GM19240 (cell line): ENCODE results near the gene RAB44.

ENCODE experiments used
- DNase-seq: peaks from one replicate; pipeline ENCODE4 v3.0.0; 2011; ENCODE audit warnings: low spot score; ENCODE audit not compliant: insufficient read length

The RAB44 gene

DNA sequence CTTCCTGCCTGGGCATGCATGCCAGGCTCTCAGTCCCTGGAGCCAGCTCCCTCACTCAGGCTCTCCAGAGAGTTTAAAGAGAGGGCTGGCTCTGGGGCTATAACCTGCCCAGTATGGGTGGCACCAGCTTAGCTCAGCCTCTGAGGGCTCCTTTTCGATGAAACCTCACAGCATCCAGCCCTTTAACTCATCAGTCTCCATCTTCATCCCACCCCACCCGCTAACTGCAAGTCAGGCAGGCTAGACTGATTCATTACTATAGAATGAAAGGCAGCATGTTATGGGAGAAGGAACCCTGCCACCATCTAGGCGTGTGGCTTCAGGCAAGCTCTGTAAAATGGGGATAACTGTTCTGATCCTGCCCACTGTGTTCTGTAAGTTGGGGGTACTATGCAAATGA, 53.5 kb downstream of the RAB44 start:
- no peak for DNase-seq

GRCh38 chr6:36751833-36752186, 54.2 kb downstream of the RAB44 start:
- DNase-seq = no peak

DNA sequence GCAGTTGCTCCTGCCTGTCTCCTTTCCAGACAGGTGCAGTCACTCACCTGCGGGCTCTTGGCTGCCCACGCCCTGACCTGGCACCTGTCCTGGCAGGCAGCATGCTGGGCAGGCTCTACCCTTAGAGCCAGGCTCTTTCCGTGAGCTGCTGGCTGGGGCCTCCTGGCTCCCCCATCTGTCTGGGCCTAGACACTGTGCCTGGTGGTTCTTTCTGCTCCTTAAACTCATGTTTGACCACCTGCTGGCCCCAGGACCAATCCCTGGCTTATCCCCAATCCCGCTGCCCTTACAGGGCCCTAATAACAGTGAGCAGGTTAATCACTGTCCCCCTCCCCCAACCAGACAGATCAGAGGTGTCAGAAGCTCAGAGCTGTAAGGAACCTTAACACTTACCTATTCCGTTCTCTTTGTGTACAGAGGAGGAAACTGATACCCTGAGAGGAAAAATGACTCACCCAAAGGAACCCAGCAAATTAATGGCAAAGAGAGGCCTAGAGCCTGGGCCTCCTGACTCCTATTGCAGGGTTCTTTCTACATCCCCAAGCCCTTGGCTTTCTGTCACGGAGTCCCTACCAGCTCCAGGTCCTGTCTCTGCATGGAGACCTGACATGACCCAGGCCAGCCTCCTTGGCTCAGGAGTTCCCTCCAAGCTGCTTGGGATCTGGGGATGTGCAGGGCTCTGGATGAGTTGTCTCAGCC, 54.7 kb downstream of the RAB44 start:
- DNase-seq = no peak

DNA sequence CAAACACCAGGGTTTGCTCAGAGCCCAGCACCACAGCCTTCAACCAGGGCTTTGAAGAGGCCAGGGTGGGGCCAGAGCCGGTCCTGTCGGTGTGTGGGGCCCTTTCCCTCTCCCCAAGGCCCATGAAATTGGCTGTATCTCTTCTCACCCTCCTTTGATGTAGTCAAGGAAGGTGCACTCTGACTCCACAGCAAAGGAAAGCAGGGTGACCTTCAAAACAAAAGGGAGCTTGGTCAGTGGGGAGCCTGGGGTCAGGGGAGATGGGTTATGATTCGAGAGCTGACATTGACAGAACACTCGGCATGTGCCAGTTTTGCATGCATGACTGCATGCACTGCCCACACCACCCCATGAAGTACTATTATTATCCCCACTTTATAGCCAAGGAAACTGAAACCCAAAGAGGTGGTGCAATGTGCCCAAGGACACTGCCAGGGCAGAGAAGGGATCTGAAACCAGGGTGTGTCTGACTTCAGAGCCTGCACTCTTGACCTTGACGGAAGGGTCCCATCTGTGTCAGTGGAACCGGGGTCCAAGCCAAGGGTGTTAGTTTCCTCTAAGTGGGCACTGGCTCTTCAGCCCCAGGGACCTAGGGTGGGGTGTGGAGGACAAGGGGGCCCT, 55.4 kb downstream of the RAB44 start:
- peak; percentile 50 for DNase-seq

DNA sequence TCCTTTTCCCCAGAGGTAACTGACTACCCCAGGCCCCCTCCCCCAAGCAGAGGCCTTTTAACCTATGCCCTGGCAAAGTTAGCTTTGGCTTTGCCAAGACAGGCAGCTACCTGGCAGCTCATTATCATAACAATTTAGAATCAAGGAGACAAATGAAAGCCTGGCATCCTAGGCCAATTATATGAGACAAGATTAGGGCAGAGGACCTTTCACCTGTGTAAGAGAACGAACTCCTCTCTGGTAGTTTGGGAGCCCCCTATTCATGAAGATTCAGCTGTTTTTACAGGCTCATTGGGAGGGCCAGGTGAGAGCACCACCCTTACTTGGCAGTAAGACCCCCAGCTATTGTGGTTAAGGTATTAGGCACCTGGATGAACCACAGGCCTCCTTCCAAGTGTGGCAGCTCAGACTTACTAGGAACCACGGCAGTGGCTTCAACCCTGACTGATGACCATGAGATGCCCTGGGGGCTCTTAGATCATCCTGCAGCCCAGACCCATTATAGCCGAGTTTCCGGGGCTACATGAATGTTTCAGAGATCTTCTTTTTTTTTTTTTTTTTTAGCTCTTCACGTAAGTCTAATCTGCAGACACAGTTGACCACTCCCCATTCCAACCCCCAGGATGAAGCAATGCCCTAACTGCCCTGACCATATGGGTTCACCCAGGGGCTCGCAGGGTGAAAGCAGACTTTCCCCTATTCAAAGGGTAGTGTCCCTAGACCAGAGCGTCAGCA, 56.2 kb downstream of the RAB44 start:
- no peak for DNase-seq

GRCh38 chr6:36754582-36755434, 57.2 kb downstream of the RAB44 start:
- no peak for DNase-seq

DNA sequence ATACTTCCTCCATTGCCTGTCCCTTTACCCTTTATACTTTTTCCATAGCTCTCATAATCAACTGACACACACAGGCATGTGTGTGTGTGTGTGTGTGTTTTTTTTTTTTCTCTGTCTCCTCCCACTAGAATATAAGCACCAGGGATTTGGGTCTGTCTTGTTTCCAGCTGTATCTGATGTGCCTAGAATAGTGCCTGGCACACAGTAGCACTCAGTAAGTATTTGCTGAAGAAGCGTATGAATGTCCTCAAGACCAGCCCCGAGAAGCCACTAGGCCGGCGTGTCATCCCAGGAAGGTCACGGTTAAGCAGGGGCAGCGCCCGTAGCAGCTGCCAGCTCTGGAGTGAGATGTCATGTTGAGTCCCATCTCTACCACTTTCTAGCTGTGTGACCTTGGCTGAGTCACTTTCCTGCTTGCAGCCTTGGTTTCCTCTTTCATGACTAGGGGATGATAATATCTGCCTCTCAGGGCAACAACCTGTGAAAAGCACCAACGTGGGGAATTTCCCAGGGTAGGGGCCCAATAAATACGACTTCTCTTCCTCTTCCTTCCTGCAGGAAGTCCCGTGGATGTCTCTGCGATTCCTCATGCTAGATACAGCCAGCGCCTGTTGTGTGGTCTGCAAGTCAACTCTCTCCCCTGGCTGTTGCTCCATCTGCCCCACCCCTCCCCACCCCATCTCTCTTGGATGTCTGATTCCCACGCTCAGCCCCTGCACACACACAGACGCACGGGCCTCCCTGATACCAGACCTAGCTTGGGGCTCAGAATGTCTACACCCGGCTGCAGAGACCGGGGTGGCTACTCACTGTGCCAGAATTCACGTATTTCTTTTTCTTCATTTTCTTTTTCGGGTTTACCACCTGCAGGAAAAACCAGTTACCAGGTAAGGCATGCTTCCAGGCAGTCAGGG, 58.1 kb downstream of the RAB44 start:
- peak; percentile 43 for DNase-seq

- no peak for DNase-seq
Measured at GRCh38 chr6:36756786-36757185, 59.2 kb downstream of the RAB44 start.

DNA sequence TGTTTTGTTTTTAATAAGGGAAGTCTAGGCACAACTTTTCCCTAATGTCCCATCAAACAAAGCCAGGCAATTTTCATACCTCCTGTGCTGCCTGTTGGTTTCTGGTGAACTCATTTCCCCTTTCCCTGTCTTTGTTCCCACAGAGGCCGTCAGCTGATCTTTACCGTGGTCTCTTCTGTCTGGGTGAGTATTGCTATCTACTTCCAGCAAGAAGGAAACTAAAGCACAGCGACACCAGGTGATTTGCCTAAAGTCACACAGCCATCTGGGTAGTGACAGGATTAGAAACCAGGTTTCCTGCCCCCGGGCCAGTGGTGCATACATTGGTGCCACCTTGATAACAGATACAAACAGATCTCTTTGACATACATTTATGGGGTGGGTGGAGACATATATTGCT, 59.6 kb downstream of the RAB44 start:
- no peak for DNase-seq

DNA sequence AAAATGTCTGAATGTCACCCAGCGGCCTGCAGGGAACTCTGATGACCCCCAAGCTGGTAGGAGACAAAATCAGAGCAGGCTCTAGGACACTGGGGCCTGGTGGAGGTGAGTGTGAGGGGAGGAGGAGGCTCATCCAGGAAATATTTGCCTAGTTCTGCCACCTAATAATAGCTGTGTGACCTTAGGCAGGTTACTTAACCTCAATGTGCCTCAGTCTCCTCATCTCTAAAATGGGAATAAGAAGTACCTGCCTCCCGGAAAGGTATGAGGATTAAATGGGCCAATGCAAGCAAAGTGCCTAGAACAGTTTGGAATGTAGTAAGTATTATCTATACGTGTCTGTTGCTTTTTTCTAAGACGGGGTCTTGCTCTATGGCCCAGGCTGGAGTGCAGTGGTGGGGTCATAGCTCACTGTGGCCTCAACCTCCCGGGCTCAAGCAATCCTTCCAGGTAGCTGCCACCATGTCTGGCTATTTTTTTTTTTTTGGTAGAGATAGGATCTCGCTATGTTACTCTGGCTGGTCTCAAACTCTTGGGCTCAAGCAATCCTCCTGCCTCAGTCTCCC, 60.4 kb downstream of the RAB44 start:
- DNase-seq = no peak

DNA sequence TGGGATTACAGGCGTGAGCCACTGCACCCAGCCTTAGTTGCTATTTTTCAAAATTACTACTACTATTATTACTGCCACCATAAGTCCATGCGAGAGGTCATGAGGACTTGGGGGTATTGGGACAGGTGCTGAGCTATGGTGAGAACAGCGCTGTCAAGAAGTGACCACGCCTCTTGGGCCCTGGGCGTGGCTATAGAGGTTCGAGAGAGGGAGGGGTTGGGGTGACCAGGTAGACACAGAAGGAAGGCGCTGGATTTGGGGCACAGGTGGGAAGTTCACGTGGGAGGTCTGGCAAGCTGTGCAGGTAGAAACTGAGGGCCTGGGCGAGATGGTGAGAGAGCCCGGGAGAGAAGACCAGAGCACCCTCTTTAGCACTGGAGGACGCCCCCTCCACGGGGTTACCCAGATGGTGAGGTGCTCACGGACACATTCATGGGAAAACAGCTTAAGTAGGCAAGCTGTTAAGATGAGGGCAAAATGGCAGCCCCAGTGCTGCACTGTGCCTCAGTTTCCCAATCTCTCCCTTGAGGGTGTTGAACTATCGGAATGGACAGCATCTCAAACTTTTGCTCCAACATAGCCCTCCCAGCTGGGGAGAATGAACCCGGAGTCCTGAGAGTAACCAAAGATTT, 61.0 kb downstream of the RAB44 start:
- no peak for DNase-seq

GRCh38 chr6:36759148-36759759, 61.6 kb downstream of the RAB44 start:
- DNase-seq = peak; percentile 84

DNA sequence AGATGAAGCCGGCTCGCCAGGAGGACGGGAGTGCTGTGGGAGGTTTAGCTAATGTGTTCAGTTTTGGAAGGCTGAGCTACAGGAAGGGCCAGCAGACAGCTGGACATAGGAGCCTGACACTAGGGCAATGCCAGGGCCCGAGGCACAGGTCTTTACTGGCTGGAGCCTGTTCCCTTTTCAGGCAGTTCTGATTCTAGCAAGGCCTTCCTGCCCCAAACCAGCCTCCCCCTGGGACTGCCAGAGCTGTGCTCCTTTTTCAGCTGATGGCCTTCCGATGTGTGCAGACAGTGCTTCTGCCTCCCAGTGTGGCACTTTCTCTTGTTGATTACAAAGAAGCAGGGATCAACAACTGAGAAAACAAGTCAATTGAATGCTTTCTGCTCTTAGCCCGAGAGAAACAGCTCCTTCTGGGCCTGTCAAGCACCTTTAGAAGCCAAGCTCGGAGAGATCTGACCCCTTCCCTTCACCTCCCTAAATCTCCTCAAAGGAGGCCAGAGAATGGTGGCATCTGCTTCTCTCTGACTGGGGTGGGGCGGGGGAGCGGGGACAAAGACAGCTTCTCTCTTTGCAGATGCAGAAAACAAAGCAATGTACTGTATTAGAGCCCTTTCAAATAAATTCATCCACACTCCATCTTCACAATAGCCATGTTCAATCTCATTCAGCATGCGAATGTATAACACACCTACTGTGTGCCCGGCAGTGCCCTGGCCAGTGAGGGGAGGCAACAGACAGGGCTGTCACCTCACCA, 63.2 kb downstream of the RAB44 start:
- no peak for DNase-seq

DNA sequence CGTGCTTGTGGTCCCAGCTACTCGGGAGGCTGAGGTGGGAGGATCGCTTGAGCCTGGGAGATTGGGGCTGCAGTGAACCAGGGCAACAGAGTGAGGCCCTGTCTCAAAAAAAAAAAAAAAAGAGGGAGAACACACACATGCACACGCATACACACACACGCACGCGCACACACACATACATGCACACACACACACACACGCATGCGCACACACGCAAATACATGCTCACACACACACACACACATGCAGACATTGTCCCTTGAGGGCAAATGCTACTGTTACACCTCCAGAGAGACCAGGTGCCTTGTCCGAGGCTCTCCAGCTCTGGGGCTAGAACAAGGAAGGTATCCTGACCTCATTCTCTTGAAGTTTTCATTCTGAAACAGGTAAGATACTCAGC, 64.5 kb downstream of the RAB44 start:
- no peak for DNase-seq

DNA sequence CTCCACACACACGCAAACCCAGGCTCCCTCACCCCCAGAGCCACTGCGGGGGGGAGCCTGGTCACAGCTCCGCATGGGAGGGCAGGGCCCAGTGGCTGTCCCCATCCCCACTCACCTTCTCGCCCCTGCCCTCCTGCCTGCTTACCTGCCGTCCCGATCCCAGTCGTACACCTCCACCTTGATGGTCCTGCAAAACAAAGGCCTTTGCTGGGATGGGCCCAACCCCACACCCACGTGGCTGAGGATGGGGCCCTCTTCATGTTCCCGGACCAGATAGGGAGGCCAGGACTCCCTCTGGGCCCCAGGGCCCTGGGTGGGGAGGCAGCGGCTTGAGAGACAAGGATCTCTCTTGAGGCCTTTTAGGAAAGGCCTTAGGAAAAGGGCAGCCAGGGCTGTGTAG, 67.6 kb downstream of the RAB44 start:
- DNase-seq = no peak

DNA sequence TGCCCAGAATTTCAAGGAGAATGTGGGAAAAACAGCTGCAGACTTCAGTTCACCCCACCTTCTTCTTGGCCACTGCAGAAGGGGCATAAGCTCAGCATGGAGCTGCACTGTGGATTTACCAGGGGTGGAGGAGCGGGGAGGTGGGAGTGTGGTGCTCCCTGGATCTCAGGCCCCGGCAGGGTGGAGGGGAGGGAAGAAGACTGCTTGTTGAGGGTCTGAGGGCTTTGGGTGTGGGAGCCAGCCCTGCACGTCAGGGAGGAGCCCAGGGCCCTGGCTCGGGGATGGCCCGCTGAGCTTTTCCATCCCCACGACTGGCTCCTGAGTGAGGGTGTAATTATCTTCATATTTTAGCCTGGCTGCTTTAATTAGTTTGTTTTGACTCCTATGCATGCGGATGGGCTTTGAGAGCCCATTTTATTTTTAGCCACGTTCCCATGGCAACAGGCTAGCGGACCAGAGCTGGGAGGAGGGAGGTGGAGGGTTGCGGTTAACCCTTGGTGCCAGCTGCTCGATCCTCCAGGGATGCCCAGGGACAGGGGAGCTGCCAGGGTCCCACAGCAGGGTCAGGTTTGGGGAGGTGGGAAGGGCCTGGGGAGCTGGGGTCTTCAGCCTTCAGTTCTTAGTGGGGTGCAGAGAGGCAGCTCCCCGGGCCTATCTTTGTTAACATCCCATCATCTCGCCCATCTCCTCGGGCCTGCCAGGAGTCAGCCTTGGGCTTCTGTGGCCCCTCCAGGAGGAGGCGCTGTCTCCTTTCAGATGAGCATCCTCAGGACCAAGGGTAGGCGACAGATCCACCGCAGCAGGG, 68.2 kb downstream of the RAB44 start:
- DNase-seq = peak; percentile 83

GRCh38 chr6:36766399-36766945, 68.8 kb downstream of the RAB44 start:
- no peak for DNase-seq
